Non-pigmented ciliary epithelial cell (primary cell): ENCODE measurements around the gene TUFT1.

Experiments
- DNase-seq: peaks from one replicate; pipeline ENCODE4 v3.0.0-alpha.2; 2010; ENCODE audit warnings: low read depth

TUFT1 gene, protein sequence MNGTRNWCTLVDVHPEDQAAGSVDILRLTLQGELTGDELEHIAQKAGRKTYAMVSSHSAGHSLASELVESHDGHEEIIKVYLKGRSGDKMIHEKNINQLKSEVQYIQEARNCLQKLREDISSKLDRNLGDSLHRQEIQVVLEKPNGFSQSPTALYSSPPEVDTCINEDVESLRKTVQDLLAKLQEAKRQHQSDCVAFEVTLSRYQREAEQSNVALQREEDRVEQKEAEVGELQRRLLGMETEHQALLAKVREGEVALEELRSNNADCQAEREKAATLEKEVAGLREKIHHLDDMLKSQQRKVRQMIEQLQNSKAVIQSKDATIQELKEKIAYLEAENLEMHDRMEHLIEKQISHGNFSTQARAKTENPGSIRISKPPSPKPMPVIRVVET

DNA sequence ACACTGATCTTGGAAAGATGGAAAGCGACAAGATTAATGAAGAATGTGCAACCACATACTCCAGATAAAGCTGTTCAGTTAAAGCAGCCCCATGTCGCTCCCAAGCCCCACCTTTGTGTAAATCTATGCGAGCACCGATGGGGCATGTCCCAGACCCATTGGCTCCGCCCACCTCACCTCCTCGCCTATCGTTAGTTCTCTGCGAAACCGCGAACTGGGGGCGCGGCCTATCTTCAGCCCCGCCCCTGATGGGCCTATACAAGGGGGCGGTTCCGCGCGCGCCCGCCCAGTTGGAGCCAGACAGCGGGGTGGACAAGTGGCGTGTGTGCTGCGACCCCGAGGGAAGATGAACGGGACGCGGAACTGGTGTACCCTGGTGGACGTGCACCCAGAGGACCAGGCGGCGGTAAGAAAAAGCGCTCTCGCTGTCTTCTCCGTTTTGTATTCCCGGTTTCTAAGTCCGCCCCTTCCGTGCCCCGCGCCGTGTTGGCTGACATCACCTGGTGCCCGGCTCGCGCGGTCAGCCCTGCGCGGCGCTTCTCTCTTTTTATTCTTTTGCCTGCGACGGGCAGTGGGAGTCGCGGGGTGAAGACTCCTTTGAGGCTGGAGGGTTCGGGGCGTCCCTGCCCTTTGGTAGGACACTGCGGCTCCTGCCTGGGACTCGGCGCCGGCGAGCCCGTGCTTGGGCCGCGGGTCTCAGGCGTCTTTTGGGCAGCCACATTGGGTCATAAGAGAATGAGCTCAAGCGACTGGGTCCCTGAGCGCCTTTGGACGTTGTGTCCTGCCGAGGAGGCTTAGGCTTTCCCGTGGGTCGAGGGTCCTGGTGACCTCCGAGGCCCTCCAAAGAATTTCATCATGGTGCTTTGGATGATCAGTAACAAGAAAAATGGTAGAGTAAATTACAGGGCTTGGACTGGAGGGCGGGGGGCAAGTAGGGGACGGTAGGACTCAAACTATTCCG, at the start of gene TUFT1:
TSS of gene TUFT1 (plus strand) at position 289 of the 961 bp plus-strand sequence. CDS start at position 347, 58 bp downstream.
- DNase-seq: no peak

DNA sequence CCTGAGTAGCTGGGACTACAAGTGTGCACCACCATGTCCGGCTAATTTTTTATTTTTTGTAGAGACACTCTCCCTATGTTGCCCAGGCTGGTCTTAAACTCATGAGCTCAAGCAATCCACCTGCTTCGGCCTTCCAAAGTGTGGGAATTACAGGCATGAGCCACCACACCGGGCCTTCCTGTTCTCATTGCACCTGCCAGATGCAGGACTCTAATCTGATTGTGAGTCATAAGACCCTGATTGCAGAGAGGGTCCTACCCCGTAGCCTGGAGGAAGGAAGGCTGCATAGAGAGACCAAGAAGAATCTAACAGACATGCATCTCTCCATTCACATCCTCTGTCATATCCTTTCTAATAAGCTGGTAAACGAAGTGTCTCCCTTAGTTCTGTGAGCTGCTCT, 48.5 kb upstream of the TUFT1 start:
- DNase-seq: no peak

DNA sequence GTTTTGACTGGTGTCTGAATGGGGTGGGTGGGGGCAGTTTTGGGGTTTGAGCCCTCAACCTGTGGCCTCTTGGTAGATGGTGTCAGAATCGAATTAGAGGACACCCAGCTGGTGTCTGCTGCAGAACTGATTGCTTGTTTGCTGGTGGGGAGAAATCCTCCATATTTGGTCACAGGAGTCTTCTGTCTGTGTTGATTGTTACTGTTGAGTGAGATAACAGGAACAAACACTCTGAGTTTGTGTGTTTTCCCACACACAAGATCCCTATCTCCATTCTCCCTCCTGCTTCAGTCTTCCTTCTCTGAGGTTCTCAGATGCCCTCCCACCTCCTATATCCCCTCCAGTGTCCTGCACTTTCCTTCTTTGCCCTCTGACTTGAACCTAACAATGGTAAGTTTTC, 48.0 kb upstream of the TUFT1 start:
- no peak for DNase-seq

DNA sequence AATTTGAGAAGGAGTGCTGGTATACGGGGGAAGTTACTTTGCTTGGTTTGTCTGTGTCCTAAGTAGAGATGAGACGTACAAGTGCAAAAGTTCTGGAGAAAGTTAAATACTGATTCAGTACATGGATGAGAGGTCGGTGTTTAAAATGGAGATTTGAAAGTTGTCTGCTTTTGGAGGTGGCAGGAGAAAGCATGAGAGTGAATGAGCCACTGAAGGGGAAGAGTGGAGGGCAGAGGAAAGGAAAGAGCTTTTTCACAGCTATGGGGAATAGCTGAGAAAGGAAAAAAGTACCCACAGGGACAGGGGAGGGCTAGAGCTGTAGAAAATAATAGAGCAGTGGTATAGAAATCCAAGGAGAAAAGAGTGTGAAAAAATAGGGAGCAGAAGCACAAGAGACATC, 47.1 kb upstream of the TUFT1 start:
- DNase-seq: no peak

DNA sequence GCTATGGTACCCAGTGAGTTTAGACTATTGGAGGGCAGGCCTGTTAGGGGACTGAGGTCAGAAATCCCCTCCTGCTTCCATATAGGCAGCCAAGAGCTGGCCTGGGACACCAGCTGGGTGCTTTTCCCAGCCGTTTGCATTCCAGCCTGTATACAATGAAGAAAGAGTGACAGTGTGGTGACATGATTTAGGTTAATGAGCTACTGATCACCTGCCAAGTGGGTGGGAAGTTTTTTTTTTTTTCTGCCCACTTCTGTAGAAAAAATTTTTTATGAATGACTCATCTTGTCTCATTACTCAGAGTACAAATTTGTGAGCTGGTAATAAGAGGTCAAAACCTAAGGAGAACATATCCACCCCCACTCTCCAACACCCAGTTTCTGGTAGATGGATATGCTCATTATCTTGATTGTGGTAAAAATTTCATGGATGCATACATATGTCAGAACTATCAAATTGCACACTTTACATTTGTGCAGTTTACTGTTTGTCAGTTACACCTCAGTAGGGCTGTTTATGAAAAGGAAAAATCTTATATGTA, 45.3 kb upstream of the TUFT1 start:
- DNase-seq: no peak

DNA sequence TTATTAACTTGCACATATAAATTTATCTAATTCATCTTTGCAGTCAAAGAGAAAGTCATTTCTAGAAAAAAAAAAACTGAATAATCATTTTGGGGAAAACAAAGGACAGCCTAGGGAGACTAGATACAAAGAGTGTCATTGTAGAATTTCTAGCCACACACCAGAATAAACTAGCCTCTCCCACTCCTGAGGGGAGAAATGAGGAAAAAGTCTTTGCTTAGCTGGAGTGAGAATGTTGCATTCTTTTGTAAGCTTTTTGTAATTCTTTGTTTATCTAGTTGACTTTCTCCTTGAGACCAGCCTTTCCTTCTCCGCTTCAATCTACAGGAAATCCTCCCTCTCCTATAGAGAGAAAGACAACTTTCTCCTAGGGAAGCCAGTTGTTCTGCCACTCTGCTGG, 44.8 kb upstream of the TUFT1 start:
- DNase-seq: no peak

DNA sequence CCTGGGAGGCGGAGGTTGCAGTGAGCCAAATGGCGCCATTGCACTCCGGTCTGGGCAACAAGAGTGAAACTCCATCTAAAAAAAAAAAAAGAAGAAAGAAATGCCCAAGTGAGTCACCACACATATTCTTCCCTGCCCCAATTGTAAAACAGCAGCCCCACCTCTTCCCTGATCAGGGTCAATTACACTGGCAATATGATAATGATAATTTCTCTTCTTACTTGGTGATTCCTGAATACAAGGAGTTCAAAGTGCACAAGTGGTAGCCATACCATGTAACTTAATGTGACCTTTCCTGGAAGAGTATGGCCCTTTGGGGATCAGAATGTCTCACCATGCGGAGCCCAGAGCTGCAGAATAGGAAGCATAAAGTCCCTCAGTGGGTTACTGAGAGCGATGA, 40.7 kb upstream of the TUFT1 start:
- DNase-seq: no peak

DNA sequence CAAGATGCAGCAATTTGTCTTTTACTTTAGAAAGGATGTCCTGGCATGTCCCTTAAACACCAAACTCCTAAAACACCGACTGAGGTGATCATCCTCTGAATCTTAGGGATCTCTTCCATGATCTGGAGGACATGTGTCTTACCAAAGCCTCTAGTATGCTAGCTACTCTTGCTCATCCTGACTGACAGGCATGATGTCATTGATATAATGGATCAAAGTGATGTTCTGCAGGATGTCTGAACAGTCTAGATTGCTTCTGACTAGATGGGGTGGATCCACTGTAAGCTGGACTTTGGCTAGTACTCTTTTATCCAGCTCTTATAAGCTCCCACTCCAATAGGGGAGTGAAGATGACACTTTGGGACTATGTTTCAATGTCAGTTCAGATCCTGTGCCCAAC, 40.2 kb upstream of the TUFT1 start:
- DNase-seq: no peak

DNA sequence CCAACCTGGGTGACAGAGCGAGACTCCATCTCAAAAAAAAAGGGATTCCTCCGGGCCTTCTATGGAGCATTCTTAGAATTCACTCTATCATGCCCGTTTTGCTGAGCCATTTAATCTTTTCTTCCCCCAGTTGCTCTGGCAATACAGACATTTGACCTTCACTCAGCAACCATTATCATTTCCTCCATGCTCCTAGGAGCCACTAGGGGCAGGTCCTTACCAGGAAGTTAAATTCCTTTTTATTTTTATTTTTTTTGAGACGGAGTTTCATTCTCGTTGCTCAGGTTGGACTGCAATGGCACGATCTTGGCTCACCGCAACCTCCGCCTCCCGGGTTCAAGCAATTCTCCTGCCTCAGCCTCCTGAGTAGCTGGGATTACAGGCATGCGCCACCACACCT, 38.6 kb upstream of the TUFT1 start:
- DNase-seq: no peak

DNA sequence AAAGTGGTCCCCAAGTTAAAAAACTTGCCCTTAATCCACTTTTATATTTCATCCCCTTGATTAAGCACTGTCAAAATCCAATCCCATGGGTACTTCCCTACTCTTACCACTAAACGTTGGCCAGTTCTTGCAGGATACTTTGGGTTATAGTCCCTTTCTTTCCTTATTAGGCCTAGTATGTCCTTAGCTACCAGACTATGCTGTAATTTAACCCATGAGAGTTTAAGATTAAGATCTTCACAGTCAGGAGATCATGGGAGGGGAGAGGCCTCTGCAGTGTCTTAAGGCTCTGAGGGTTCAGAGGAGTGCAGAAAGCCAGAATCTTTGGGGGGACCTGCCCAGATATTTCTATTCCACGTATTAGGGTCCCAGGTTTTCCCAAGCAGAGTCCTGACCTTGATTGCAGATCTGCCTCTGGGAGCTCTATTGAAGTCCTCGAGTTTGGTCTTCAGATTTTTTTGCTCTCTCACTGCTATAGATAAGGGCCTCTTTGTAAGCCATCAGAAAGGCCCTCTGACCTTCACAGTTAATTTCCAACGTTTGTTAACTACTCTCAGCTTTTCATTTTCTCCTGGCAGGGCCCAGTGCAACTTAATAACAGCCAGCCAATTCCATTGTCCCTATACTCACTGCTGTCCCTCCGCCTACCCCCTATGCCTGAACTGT, 37.9 kb upstream of the TUFT1 start:
- DNase-seq: no peak

DNA sequence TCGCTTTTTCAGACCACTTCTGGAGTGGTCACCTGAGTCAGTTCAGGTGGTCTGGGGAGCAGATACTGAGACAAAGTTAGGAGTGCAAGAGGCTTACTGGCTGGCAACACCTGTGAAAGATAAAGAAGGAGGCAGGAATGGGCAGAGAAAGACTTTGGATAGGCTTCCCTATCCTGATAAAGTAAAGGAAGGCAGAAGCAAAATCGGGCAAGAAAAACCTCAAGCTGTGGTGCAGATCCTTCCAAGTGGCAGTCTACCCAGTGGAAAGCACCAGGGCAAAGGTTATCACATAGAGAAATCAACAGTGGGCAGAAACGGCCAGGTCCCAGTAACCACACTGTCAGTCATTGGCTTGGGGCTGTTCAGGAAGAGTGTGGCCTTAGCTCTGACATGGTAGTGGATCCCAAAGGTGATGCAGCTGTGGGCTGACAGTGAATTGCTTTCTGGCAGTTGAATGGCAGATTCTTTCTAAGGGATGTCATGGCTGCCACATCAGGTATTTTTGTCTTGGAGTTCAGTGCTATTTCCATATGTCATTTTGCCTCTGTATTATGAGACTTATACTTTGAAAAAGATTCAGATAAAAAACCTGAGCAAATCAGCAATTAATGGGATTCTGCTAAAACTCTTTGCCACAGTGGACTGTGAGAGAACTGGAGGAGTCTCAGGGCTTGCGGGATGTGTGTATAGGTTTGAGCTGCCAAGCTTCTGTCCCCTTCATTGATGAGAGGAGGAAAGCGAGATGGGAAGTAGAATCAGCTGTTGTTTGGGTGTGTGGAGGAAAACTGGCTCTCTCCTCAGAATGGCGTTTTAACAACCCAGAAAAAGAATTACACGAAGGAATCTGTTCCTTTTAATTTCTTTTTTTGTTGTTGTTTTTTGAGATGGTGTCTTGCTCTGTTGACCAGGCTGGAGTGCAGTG, 37.0 kb upstream of the TUFT1 start:
- no peak for DNase-seq

DNA sequence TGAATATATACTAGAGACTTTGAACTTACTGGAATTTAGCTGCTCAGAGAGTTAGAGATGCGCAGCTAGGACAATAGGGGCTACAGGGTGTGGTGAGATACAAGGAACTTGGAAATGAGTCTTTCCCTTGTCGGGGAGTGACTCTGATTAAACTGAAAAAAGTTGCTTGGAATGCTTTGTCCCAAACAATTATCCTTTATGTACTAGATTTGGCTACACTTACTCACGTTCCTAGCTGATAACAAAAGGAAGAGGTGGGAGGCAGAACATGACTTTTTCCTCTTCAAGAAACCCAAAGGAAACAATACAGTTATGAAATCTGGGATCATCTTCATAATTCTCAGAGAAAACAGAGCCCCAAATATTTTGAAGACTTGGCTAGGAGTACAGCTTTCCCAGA, 35.9 kb upstream of the TUFT1 start:
- no peak for DNase-seq

DNA sequence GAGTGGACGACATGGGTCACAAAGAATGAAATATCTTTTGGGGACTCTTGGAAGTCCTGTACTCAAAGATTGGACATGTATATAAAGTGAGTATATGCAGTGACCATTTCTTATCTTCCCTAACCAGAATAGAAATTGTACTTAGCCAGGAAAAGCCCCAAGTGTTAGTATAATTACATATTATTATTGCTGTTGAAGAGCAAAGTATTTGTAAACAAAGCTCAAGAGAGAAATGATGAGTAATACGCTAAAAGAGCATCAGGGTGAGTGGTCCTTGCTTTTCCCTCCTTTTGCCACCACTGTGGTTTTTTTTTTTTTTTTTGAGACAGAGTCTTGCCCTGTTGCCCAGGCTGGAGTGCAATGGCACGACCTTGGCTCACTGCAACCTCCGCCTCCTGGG, 35.4 kb upstream of the TUFT1 start:
- no peak for DNase-seq

DNA sequence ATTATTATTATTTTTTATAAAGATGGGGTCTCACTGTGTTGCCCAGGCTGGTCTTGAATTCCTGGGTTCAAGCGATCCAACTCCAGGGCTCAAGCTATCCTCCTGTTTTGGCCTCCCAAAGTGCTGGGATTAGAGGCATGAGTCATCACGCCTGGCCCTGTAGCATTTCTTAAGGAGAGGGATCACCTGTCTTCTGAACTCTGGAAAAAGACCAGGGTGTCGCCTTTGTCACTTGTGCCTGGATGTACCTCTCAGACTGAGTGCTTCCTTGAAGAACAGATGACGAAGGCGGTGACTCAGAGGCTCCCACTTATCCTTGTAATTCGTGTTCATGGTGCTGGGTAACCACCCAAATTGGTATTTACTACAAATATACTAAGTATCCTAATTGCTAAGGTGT, 31.3 kb upstream of the TUFT1 start:
- DNase-seq: no peak

DNA sequence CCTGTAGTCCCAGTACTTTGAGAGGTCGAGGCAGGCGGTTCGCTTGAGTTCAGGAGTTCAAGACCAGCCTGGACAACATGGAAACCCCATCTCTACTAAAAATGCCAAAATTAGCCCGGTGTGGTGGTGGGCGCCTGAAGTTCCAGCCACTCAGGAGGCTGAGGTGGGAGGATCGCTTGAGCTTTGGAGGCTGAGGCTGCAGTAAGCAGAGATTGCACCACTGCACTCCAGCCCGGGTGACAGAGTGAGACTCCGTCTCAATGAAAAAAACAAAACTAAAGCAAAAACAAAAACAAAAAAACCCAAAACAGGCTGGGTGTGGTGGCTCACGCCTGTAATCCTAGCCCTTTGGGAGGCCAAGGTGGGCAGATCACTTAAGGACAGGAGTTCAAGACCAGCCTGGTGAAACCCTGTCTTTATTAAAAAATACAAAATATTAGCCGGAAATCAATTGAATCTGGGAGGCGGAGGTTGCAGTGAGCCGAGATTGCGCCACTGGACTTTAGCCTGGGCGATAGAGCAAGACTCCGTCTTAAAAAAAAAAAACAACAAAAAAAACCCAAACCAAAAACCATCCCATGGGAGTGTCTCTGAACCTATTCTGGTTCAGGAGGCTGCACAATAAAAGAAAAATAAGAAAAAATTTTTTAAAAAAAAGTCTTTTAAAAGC, 30.6 kb upstream of the TUFT1 start:
- DNase-seq: no peak

DNA sequence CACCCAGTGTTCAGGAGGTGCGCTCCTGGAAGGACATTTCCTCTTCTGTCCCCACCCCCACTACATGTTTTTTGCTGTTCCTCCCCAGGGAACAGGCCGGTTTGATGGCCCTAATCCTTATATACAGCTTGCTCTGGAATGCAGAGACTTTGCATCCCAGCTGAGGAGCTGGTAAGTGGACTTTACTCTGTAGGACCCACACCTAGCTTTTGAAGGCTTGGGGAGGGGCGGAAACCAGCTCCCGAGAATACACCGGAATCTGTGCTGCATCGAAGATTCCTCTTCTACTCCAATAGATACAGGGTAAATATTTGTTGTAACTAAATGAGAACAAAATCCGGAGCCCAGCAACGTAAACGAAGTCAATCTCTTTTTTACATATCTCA, 30.1 kb upstream of the TUFT1 start:
- DNase-seq: no peak

DNA sequence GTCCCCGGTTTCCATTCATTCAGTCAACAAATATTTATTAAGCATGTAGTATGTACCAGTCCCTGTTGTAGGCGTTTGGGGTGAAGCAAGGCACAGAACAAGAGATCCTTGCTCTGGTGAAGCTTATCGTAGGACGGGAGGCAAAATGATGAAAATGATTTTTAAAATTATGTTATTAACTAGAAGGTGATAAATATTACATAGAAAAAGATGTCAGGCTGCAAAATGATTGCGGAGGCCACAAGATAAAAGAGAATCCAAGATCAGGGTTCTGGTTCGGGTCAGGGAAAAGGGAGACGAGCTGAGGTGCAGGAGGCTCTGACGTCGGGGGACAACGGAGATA, 29.5 kb upstream of the TUFT1 start:
- no peak for DNase-seq

DNA sequence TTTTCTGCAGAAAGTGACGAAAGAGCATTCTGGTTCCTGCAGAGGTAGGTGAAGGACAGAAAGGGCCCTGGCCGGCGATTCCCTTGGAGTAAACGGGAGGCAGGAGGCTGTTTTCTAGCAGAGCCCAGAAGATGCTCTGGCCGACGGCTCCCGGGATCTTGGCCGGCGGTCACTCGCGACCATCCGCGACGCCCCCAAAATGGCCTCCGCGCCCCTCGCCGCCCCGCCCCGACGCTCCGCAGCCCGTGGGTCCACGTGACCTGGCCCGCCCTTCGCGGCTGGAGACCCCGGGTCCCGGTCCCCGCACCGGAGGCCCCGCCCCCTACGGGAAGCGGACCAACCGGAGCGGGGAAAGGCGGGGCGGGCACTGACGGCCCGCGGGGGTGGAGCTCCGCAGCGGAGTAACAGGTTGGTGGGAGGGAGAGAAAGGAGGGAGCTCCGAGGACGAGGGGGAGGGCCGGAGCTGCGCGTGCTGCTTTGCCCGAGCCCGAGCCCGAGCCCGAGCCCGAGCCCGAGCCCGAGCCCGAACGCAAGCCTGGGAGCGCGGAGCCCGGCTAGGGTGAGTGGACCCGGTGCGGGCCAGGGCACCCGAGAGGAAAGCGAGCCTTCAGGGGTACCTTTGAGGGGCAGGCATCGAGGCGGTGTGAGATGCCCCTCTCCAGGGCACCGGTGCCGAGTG, 29.0 kb upstream of the TUFT1 start, which contains the start of gene CGN:
TSS of gene CGN (plus strand) at position 431 of the 679 bp plus-strand sequence. CDS start 7,133 bp downstream, outside the sequence.
- peak; percentile 20 for DNase-seq

DNA sequence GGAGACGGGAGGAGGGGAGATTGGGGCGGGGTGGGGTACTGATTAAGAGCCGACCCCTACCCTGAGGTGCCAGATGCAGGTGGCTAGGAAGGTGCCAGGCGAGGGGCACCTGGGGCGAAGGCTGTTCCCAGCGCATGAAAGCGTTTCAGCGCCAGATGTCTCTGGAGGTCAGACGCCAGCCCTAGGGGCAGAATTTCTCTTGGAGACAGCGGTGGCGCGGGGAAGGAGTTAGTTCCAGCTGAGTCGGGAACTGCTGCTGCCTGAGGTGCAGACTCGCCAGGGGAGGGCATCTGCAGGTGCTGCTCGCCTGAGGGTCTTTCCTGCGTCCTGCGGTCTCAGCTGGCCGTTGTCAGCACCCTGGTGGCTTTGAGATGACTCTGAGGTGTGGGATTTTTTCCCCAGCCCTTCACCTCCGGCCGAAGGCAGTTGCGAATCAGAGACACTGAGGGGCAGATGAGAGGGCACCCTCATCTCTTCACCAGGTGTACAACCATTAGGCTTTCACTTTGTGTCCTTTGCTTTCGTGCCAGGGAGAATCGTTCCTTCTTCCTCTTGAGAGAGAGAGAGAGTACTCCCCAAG, 28.4 kb upstream of the TUFT1 start:
- no peak for DNase-seq

DNA sequence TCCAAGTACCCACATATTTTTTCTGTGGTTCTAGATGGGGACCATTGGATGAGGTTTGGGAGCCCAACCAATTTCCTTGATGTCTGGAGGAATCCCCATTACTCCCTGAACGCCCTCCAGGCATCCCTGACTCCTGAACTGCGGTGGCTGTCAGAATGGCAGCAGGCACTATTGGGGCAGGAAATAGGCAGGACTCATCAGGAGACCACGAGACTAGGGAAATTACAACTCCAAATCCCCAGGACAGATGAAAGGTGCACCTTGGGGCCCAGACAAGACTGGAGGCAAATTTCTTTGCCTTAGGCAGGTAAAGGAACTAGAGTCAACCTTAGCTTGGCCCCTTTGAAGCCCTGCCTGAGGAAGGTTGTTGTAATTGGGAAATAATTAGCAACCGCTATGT, 27.8 kb upstream of the TUFT1 start:
- no peak for DNase-seq
